NCI-H774 (cell line): ENCODE data around the gene HSP90AA1.
"Not testable (repeated sequence)": the region's sequence is repeated elsewhere in the genome, so short reads cannot be mapped to it uniquely, and the experiment has no call there.

Source experiments
- DNase-seq: peaks from one replicate; lab custom pipeline; 2025; lab: John Stamatoyannopoulos, UW

Gene HSP90AA1

GRCh38 chr14:102094101-102094500, 7.3 kb upstream of the HSP90AA1 start:
- no peak for DNase-seq

GRCh38 chr14:102092806-102093205, 6.0 kb upstream of the HSP90AA1 start:
- DNase-seq, result no peak

GRCh38 chr14:102090713-102091112, 3.9 kb upstream of the HSP90AA1 start:
- no peak for DNase-seq

- no peak for DNase-seq
Observed at GRCh38 chr14:102089621-102090343, 2.9 kb upstream of the HSP90AA1 start.

- no peak for DNase-seq
Observed at GRCh38 chr14:102088012-102088792, 1.4 kb upstream of the HSP90AA1 start.

- no peak for DNase-seq
Observed at GRCh38 chr14:102087762-102088011, 843 bp upstream of the HSP90AA1 start.

- no peak for DNase-seq
Observed at GRCh38 chr14:102086709-102086971, 204 bp downstream of the HSP90AA1 start.

- DNase-seq, result peak; percentile 47
Observed at GRCh38 chr14:102085948-102086708, 716 bp downstream of the HSP90AA1 start.

GRCh38 chr14:102085488-102085887, 1.4 kb downstream of the HSP90AA1 start:
- DNase-seq, result no peak

DNA sequence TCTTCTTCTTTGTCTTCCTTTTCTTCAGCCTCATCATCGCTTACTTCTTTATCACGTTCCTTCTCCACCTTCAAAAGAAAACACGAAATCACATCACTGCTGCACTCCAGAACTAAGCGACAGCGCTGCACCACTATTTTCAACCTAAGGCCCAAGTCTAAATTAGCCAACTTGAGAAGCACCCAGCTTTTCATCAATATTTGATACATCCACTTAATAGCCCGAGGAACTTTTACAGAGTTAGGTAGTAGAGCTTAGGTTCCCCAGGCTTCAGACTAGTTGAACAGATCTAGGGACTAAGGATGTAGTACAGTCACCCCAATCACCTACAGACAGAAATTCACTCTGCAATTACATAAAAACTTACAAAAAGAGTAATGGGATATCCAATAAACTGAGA, 1.9 kb downstream of the HSP90AA1 start:
- no peak for DNase-seq

- not testable (repeated sequence) for DNase-seq
Observed at GRCh38 chr14:102084522-102084921, 2.3 kb downstream of the HSP90AA1 start.

DNA sequence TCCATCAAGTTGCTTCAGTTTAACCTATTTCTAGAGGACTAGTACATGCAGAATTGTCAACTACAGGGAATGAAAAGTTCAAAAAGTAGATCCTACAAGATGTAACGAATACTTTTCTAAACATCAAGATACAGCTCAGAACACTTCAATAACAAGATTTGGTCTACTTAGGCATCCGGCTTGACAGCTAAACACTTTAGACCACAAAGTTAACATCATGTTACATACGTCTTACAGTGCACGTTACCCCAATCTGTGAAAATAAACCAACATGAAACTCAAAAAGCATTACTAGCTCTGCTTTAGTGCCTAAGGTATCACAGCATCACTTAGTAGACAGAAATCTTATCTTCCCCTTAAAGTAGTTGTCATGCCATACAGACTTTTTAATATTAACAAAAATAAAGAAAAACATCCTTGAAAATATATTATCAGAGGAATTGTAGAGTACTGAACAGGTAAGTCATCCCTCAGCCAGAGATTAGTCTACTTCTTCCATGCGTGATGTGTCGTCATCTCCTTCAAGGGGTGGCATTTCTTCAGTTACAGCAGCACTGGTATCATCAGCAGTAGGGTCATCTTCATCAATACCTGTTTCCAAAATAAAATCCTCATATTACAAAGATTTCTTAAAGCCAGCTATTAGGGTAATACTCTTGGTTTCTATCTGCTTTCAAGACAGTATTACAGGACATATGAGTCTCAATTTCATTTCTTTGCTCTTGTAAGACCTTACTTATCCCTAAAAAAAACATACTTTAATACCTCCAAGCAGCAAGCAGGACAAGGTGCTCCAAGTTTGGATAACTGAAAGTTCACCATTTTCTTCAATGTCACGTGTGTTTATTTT, 5.4 kb downstream of the HSP90AA1 start:
- DNase-seq, result no peak

GRCh38 chr14:102080183-102081080, 6.4 kb downstream of the HSP90AA1 start:
- no peak for DNase-seq

GRCh38 chr14:102079700-102079979, 7.2 kb downstream of the HSP90AA1 start:
- no peak for DNase-seq

DNA sequence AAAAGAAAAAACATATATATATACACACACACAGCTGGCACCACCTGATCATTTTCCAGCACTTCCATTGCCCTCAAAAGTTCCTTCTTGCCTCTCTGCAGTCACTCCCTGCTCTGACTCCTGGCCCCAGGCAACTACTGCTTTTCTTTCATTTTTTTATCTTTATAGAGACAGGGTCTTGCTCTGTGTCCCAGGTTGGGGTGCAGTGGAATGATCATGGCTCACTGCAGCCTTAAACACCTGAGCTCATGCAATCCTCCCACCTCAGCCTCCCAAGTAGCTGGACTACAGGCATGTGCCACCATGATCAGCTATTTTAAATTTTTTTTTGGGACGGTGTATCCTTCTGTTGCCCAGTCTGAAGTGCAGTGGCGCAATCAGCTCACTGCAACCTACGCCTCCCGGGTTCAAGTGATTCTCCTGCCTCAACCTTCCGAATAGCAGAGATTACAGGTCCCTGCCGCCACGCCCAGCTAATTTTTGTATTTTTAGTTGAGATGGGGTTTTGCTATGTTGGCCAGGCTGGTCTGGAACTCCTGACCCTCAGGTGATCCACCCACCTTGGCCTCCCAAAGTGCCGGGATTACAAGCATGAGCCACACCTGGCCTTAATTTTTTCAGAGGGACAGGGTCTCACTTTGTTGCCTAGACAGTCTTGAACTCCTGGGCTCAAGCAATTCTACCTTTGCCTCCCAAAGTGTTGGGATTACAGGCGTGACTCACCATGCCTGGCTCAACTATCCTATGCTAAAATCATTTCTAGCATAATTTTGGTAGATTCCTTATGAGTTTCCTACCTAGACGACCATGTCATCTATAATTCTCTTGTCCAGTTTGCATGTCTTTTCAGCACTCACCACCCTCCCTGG, 7.8 kb downstream of the HSP90AA1 start:
- no peak for DNase-seq

DNA sequence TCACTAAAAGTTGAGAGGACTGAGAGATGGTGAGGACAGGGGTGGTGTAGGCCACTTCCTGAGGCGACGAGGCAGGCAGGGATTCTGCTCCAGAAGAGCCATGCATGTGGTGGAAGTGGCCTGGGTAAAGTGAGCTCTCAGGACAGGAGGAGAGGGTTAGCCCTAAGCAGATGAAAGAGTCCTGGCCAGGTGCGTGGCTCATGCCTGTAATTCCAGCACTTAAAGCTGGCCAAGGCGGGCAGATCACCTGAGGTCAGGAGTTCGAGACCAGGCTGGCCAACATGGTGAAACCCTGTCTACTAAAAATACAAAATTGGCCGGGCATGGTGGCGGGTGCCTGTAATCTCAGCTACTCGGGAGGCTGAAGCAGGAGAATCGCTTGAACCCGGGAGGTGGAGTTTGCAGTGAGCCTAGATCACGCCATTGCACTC, 8.5 kb downstream of the HSP90AA1 start:
- not testable (repeated sequence) for DNase-seq

- DNase-seq, result no peak
Observed at GRCh38 chr14:102077382-102077709, 9.5 kb downstream of the HSP90AA1 start.

GRCh38 chr14:102075155-102075554, 11.7 kb downstream of the HSP90AA1 start:
- no peak for DNase-seq

- DNase-seq, result no peak
Observed at GRCh38 chr14:102074415-102074964, 12.4 kb downstream of the HSP90AA1 start.

DNA sequence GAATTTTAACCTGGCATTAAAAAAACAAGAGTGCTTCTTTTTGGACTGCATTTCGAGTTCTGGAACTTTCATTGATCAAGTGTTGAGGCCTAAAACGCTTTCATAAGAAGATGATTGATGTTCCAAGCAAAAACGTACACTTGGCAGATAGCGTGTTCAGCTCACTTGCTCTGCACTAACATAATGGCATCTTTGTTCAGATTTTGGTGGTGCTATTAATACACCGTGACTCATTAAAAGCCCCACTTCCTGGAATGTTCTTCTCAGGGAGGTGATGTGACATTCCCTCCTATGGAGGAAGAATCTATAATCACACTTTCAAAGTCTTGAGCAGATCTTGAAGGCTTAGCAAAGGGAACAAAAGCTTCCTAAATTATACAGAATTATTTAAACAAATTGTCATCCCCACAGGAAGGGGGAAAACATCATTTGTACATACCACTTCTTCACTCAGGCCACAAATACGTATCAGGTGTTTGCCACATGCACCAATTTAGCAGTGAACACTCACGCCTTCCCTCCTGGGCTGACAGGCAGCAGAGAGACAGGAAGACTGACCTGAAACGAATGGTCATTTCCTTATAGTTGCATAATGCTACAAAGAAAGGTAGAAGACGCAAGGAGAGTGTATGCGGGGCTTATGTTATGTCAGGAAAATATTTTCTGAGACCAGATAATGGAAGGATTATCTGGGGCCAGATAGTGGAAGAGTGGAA, 15.4 kb downstream of the HSP90AA1 start:
- no peak for DNase-seq
